H1 (cell line): ENCODE data around the gene VAV2. TPM values are rescaled to one million over a fixed set of nuclear protein-coding genes. Genes with fewer than 3 reads are reported as not detected.

ENCODE experiments used
- CTCF ChIA-PET: fragments of 300-600 bp; sonication (Branson Sonifier 250); formaldehyde crosslinking; loops from one replicate; lab custom pipeline; 2021; ENCODE audit not compliant: partially characterized antibody; lab: Charles Lee
- POLR2A ChIA-PET: fragments of 300-600 bp; sonication (Branson Sonifier 250); formaldehyde crosslinking; loops from one replicate; lab custom pipeline; 2021; ENCODE audit warnings: inconsistent platforms; ENCODE audit not compliant: partially characterized antibody; lab: Charles Lee
- DNase-seq, 2 experiments: peaks; one replicate each; pipeline versions ENCODE4 v3.0.0 to v3.0.0-alpha.2; 2010 to 2022; ENCODE audit warnings: low spot score in 2 of 2, low read depth in 1 of 2, mixed read lengths in 1 of 2
- FAIRE-seq: peaks from 2 replicates; lab custom pipeline; 2011; peaks lifted over from hg19 to GRCh38; lab: Jason Lieb, UNC
- H2AFZ ChIP-seq: 2 replicates; pipeline ENCODE4 v1.8.1; 2012; ENCODE audit warnings: low read length, inconsistent platforms
- H2AK5ac ChIP-seq: 2 replicates; pipeline ENCODE4 v1.6.1; 2013; ENCODE audit warnings: low read depth, low read length
- H2BK120ac ChIP-seq: replicated peaks from 2 replicates; pipeline ENCODE3; 2013; ENCODE audit warnings: low read depth, low read length, inconsistent platforms
- H2BK12ac ChIP-seq: 2 replicates; pipeline ENCODE4 v1.6.1; 2013; ENCODE audit warnings: low read depth, low read length
- H2BK15ac ChIP-seq: 2 replicates; pipeline ENCODE4 v1.6.1; 2013; ENCODE audit warnings: low read length
- H2BK20ac ChIP-seq: 2 replicates; pipeline ENCODE4 v1.6.1; 2013; ENCODE audit warnings: low read length
- H2BK5ac ChIP-seq: 2 replicates; pipeline ENCODE4 v1.6.1; 2013; ENCODE audit warnings: low read depth, low read length
- H3K14ac ChIP-seq: 2 replicates; pipeline ENCODE4 v1.6.1; 2013; ENCODE audit warnings: inconsistent platforms; ENCODE audit not compliant: insufficient read length
- H3K18ac ChIP-seq: 2 replicates; pipeline ENCODE4 v1.6.1; 2013; ENCODE audit warnings: low read length; ENCODE audit errors: extremely low read depth
- H3K23ac ChIP-seq: 2 replicates; pipeline ENCODE4 v1.6.1; 2013; ENCODE audit warnings: inconsistent platforms; ENCODE audit not compliant: insufficient read length
- H3K23me2 ChIP-seq: 2 replicates; pipeline ENCODE4 v1.6.1; 2013; ENCODE audit warnings: low read depth, low read length
- H3K27ac ChIP-seq: 2 replicates; pipeline ENCODE4 v1.6.1; 2011; ENCODE audit warnings: low read depth, low read length, inconsistent platforms
- H3K27me3 ChIP-seq, 4 experiments: replicated peaks in 1 of 4; 1 replicate in 1 of 4; 2 replicates in 3 of 4; pipeline versions ENCODE4 v1.6.1 to v1.8.1; 2011 to 2013; ENCODE audit warnings: low read length in 3 of 4, mild to moderate bottlenecking in 3 of 4, inconsistent platforms in 2 of 4, mixed read lengths in 2 of 4, moderate library complexity in 1 of 4; ENCODE audit not compliant: control insufficient read depth in 3 of 4, insufficient read depth in 3 of 4; ENCODE audit errors: extremely low read depth in 1 of 4
- H3K36me3 ChIP-seq, 4 experiments: 2 replicates each; pipeline versions ENCODE4 v1.6.1 to v1.8.1; 2011 to 2013; ENCODE audit warnings: mild to moderate bottlenecking in 4 of 4, low read length in 3 of 4, moderate library complexity in 2 of 4, control low read depth in 1 of 4, inconsistent platforms in 1 of 4; ENCODE audit not compliant: insufficient read depth in 4 of 4, control insufficient read depth in 2 of 4
- H3K4ac ChIP-seq: replicated peaks from 2 replicates; pipeline ENCODE3; 2013; ENCODE audit warnings: low read length, low read depth, mixed read lengths, inconsistent platforms; ENCODE audit not compliant: insufficient read length
- H3K4me1 ChIP-seq, 4 experiments: replicated peaks in 1 of 4; 1 replicate in 1 of 4; 2 replicates in 3 of 4; pipeline versions ENCODE4 v1.6.1 to v1.8.1; 2011 to 2013; ENCODE audit warnings: low read length in 3 of 4, inconsistent platforms in 2 of 4, mixed read lengths in 1 of 4; ENCODE audit not compliant: insufficient read depth in 4 of 4, control insufficient read depth in 3 of 4
- H3K4me2 ChIP-seq, 2 experiments: 2 replicates each; pipeline versions ENCODE4 v1.6.1 to v1.8.1; 2011 to 2013; ENCODE audit warnings: low read depth in 2 of 2, low read length in 2 of 2, control low read depth in 1 of 2, inconsistent platforms in 1 of 2, mild to moderate bottlenecking in 1 of 2; ENCODE audit not compliant: insufficient read depth in 1 of 2
- H3K4me3 ChIP-seq, 4 experiments: fragments of 200-600, 300-600 bp in 1 of 4; sonication (generic), shearing (Covaris generic), sonication (Bioruptor Twin) in 1 of 4; 2 replicates each; pipeline versions ENCODE4 v1.5.1 to v1.8.1; 2011 to 2016; ENCODE audit warnings: low read length in 4 of 4, low read depth in 3 of 4, control low read depth in 2 of 4, inconsistent platforms in 2 of 4, mild to moderate bottlenecking in 2 of 4, mixed read lengths in 1 of 4, moderate library complexity in 1 of 4; ENCODE audit not compliant: insufficient read depth in 2 of 4; ENCODE audit errors: extremely low read depth in 1 of 4
- H3K56ac ChIP-seq: replicated peaks from 2 replicates; pipeline ENCODE3; 2013; ENCODE audit warnings: low read depth, mild to moderate bottlenecking, mixed read lengths, low read length, inconsistent platforms; ENCODE audit not compliant: insufficient read length
- H3K79me1 ChIP-seq: 2 replicates; pipeline ENCODE4 v1.6.1; 2013; ENCODE audit warnings: low read depth, low read length, control low read depth
- H3K79me2 ChIP-seq, 2 experiments: 2 replicates each; pipeline versions ENCODE4 v1.6.1 to v1.8.1; 2012 to 2013; ENCODE audit warnings: low read length in 2 of 2, mild to moderate bottlenecking in 2 of 2, inconsistent platforms in 1 of 2; ENCODE audit not compliant: insufficient read depth in 2 of 2, control insufficient read depth in 1 of 2
- H3K9ac ChIP-seq, 4 experiments: replicated peaks in 1 of 4; 1 replicate in 1 of 4; 2 replicates in 3 of 4; pipeline versions ENCODE4 v1.6.1 to v1.8.1; 2011 to 2013; ENCODE audit warnings: low read depth in 3 of 4, low read length in 3 of 4, control low read depth in 2 of 4, mild to moderate bottlenecking in 2 of 4, moderate library complexity in 2 of 4, inconsistent platforms in 1 of 4; ENCODE audit errors: extremely low read depth in 1 of 4
- H3K9me3 ChIP-seq, 2 experiments: 2 replicates each; pipeline versions ENCODE4 v1.6.1 to v1.8.1; 2012 to 2013; ENCODE audit warnings: mild to moderate bottlenecking in 2 of 2, moderate library complexity in 2 of 2, control low read depth in 1 of 2, inconsistent platforms in 1 of 2, low read depth in 1 of 2, low read length in 1 of 2, mixed read lengths in 1 of 2; ENCODE audit not compliant: insufficient read depth in 2 of 2
- H4K20me1 ChIP-seq, 2 experiments: replicated peaks in 1 of 2; 2 replicates each; pipeline versions ENCODE3 to v1.8.1; 2011 to 2013; ENCODE audit warnings: inconsistent platforms in 2 of 2, low read length in 2 of 2, mild to moderate bottlenecking in 1 of 2; ENCODE audit not compliant: insufficient read depth in 2 of 2, control insufficient read depth in 1 of 2
- H4K5ac ChIP-seq: 2 replicates; pipeline ENCODE4 v1.6.1; 2013; ENCODE audit warnings: low read length, low read depth, mixed read lengths, inconsistent platforms; ENCODE audit not compliant: insufficient read length
- H4K8ac ChIP-seq: 2 replicates; pipeline ENCODE4 v1.8.0; 2013; ENCODE audit warnings: mild to moderate bottlenecking, moderate library complexity, low read length, inconsistent platforms; ENCODE audit not compliant: insufficient read depth; ENCODE audit errors: extremely low read depth
- H4K91ac ChIP-seq: replicated peaks from 2 replicates; pipeline ENCODE3; 2013; ENCODE audit warnings: low read length, mixed read lengths, inconsistent platforms; ENCODE audit not compliant: insufficient read length
- CBX5 ChIP-seq: fragments of 300-800, 300-1000 bp; sonication (generic); IDR thresholded peaks from 2 replicates; pipeline ENCODE4 v1.7.1; 2016; ENCODE audit warnings: antibody characterized with exemption, low read length, low read depth
- JUND ChIP-seq: IDR thresholded peaks from 2 replicates; pipeline ENCODE4 v1.6.1; 2011; ENCODE audit warnings: mild to moderate bottlenecking, improper control_type of control experiment, low read length
- WGBS, 2 experiments: shearing (Covaris generic) in 1 of 2; methylation state at CpG; one replicate each; pipeline versions ENCODE4 v1.1.6 to v1.1.7; 2013 to 2015; ENCODE audit warnings: low lambda C conversion rate in 2 of 2, mixed read lengths in 2 of 2, inconsistent platforms in 1 of 2, low coverage in 1 of 2, missing lambda C conversion rate in 1 of 2; ENCODE audit not compliant: insufficient replicate concordance in 2 of 2, insufficient coverage in 1 of 2, insufficient read length in 1 of 2; ENCODE audit errors: extremely low coverage in 1 of 2, missing lambda C conversion rate in 1 of 2; 5-methylcytosine and 5-hydroxymethylcytosine counted together
- polyA plus RNA-seq, 7 experiments: library from polyadenylated mRNA; depleted of rRNA in 3 of 7; stranded (reverse) in 5 of 7; unstranded in 2 of 7; fragments of >200 nt in 5 of 7; fragments of 200-250 nt in 2 of 7; gene quantifications; 1 replicate in 5 of 7; 2 replicates in 1 of 7; 4 replicates in 1 of 7; pipeline versions ENCODE4 v1.2.1 to v1.2.3, GENCODE V29; 2011 to 2013; ENCODE audit warnings: missing spikeins in 2 of 7, mixed read lengths in 2 of 7
- total RNA-seq: library from RNA; stranded (reverse); fragmentation: NEBNext Ultra II Directional; extraction: Animal tissue kit (Norgen Biotek cat#: 25700); gene quantifications from 2 replicates; pipeline ENCODE4 v1.2.1, GENCODE V29; 2021

VAV2 gene
- total and polyA plus RNA-seq, 2 of the 8 experiments (the other 6 are each of a cell fraction or from before 2014, with no cell fraction given) = 13.6 to 37.6 TPM

GRCh38 chr9:133791735-133792649 lies 200.1 kb downstream of the VAV2 start:
- peak overlapping the region; percentile 15; the same call in 1 of the 2 replicates for H3K27ac ChIP-seq
- no peak overlapping the region for H3K23ac ChIP-seq
- no peak overlapping the region for H2BK15ac ChIP-seq
- H2BK5ac ChIP-seq = peak overlapping the region; percentile 24; the same call in 1 of the 2 replicates
- no peak overlapping the region for H2BK20ac ChIP-seq
- H4K5ac ChIP-seq = no peak overlapping the region
- H2BK120ac ChIP-seq = no peak overlapping the region
- TF ChIP-seq JUND = no peak
- no peak for TF ChIP-seq CBX5
- H3K14ac ChIP-seq = no peak overlapping the region
- no peak overlapping the region for H3K9ac ChIP-seq
- H4K8ac ChIP-seq = no peak overlapping the region
- H3K56ac ChIP-seq = no peak overlapping the region
- POLR2A ChIA-PET = no interaction called here
- H3K4me3 ChIP-seq = no peak overlapping the region
- 80% methylated on average over 18 of the region's 18 CpGs; no CpG with 5 or more reads in 1 of the 2 experiments for WGBS, 2 experiments
- H3K4me2 ChIP-seq = no peak overlapping the region
- peaks cover 3% of the 10 kb centered on the region; the same call in 1 of the 2 replicates for H3K23me2 ChIP-seq
- peak overlapping the region; percentile 69 for H3K4ac ChIP-seq
- H2BK12ac ChIP-seq = no peak overlapping the region
- peaks cover 0 to 5% (median 0%) of the 10 kb centered on the region in 4 experiments; a peak in 4 of 8 replicates for H3K36me3 ChIP-seq
- no peaks in the 10 kb centered on the region; the same call in 1 of the 2 replicates for H3K79me1 ChIP-seq
- FAIRE-seq (no peak), DNase-seq (no peak)
- H3K18ac ChIP-seq = no peak overlapping the region
- H3K4me1 ChIP-seq = peaks cover 0 to 11% (median 4%) of the 10 kb centered on the region in 4 experiments; a peak in 6 of 7 replicates
- no peak overlapping the region for H2AFZ ChIP-seq
- H2AK5ac ChIP-seq = no peak overlapping the region
- H3K79me2 ChIP-seq = no peaks in the 10 kb centered on the region
- no peak overlapping the region for H4K91ac ChIP-seq
- no peaks in the 10 kb centered on the region for H3K27me3 ChIP-seq
- no peaks in the 10 kb centered on the region for H3K9me3 ChIP-seq
- peaks cover 4 to 11% of the 10 kb centered on the region in 2 experiments for H4K20me1 ChIP-seq
- CTCF ChIA-PET = interaction anchor here (0.6 to 5.7 kb wide), 20 partner anchors 8 to 449 kb away, joined by 3 to 42 read pairs (median 5); no protein-coding TSS in a partner anchor
